KG1 (cell line): ENCODE data around the gene IRAK2.
"Not testable (repeated sequence)": the region's sequence is repeated elsewhere in the genome, so short reads cannot be mapped to it uniquely, and the experiment has no call there.

Experiments used
- DNase-seq: peaks from one replicate; lab custom pipeline; 2025; lab: John Stamatoyannopoulos, UW

IRAK2 gene

DNA sequence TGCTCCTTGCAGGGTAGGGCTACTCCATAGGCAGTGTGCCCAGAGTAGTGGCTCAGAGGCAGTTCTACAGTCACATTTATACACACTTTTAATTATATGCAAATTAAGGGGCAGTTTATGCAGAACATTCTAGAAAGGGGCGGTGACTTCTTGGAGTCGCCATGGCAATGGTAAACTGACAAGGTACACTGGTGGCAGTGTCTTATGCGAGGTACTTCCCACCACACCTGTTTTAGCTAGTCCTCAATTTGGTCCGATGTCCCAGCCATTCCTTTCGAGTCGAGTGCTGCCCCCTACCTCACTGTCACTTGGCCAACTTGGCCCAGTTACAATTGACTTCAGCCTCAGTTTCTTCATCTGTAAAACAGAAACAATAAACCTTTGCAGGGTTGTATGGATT is 3.8 kb upstream of the IRAK2 start:
- DNase-seq, result no peak

DNA sequence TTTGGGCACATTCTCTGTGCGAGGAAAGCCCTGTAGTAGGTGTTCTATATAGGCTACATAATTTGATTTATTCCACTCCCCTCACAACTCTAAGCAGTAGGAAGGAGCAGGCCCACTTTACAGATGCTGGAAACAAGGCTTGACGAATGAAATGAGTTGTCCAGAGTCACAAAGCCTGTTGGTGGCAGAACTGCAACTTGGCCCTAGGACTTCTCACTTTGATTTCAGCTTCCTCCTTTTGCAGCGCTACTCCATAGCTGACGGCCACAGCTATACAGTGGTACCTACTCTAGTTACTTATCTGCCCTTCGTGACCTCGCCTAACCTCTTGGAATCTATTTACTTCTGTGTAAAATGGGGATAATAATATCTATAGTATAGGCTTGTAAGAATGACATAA is 2.5 kb upstream of the IRAK2 start:
- no peak for DNase-seq

DNA sequence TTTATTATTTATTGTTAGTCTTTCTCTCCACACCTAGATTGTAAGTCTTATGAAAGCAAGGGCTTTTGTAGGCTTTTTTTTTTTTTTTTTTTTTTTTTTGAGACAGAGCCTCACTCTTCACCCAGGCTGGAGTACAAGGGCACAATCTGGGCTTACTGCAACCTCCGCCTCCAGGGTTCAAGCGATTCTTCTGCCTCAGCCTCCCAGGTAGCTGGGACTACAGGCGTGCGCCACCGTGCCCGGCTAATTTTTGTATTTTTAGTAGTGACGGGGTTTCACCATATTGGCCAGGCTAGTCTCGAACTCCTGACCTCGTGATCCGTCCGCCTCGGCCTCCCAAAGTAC is 546 bp upstream of the IRAK2 start:
- not testable (repeated sequence) for DNase-seq

DNA sequence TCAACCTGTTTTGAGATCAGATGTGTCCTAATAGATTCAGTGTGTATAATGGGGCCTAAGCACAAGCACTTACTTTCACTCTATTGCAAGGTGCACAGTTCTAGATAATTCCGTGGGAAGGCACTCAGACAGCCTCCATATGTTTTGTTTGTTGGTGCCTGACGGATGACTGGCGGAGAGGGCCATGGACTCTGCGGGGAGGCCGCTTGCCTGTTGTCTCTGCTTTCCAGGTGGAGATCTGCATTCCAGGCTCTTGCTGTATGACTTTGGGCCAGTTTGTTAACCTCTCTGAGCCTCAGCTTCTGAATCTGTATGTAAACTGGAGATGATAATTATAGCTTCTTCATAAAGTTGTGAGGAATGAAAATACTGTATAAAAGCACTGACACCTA is 1.5 kb downstream of the IRAK2 start:
- DNase-seq, result no peak

- DNase-seq, result no peak
These were observed 4.3 kb downstream of the IRAK2 start for GRCh38 chr3:10169000-10169496.

DNA sequence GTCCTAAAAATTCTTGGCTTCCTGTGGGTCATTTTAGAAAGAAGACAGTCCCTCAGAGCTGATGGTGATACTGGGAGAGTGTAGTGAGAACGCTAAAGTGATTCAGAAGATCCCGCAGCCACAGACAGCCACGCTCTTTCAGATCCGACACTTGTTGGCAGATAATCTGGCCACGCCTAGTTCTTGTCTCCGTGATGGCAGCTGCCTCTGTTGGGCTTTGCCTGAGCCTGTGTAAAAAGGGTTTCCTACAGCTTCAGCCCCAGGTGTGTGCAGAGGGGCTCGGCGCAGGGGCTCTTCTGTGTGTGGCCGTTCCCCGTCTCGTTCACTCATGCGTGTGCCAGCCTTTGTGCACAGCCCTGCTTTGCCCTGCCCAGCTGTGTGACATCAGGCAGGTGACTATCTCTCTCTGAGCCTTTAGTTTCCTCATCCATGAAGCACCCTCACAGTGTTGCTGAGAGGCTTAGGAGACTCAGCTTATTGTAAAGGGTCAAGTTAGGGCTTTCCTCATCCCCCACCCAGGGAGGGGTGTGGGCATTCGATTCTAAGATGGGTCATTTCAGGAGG is 6.3 kb downstream of the IRAK2 start:
- DNase-seq, result no peak

GRCh38 chr3:10173095-10173925 is 8.6 kb downstream of the IRAK2 start:
- DNase-seq, result no peak

- DNase-seq, result no peak
These were observed 9.3 kb downstream of the IRAK2 start for GRCh38 chr3:10173926-10174435.

GRCh38 chr3:10175334-10175733 is 10.6 kb downstream of the IRAK2 start:
- not testable (repeated sequence) for DNase-seq

DNA sequence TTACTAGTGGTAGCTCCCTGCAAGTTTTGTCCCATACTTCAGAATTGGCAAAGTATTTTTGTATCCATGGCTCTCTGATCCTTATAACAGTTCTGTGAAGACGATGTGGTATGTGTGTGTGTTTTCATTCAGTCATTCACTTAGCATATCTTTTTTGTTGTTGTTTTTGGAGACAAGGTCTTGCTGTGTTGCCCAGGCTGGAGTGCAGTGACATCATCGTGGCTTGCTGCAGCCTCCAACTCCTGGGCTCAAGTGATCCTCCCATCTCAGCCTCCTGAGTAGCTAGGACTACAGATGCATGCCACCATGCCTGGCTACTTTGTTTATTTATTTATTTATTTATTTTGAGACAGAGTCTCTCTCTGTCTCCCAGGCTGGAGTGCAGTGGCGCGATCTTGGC is 11.4 kb downstream of the IRAK2 start:
- DNase-seq, result not testable (repeated sequence)

DNA sequence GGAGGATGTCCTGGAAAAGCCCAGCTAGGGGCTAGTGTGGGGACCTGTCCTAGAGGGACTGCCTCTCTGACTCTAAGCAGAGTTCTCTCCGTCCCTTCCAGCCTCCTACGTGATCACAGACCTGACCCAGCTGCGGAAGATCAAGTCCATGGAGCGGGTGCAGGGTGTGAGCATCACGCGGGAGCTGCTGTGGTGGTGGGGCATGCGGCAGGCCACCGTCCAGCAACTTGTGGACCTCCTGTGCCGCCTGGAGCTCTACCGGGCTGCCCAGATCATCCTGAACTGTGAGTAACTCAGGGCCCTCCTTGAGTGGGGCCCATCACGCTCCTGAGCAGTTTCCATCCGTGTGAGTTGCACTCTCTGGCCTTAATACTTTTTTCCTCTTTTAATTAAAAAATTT is 13.0 kb downstream of the IRAK2 start:
- no peak for DNase-seq

DNA sequence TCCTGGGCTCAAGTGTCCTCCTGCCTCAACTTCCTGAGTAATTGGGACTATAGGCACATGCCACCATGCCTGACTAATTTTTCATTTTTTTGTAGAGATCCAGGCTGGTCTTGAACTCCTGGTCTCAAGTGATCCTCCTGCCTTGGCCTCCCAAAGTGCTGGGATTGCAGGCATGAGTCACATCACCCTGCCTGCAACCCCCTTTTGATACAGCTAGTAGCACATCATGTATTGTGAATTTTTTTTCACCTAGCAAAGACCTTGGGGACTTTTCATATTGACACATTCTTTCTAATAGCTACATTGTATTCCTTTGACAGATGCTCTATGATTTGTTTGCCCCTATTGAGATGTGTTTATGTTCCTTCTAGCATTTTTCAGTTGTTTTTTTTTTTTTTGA is 14.2 kb downstream of the IRAK2 start:
- no peak for DNase-seq

GRCh38 chr3:10180289-10180688 is 15.6 kb downstream of the IRAK2 start:
- DNase-seq, result no peak

- DNase-seq, result no peak
These were observed 16.1 kb downstream of the IRAK2 start for GRCh38 chr3:10180738-10181295.

DNA sequence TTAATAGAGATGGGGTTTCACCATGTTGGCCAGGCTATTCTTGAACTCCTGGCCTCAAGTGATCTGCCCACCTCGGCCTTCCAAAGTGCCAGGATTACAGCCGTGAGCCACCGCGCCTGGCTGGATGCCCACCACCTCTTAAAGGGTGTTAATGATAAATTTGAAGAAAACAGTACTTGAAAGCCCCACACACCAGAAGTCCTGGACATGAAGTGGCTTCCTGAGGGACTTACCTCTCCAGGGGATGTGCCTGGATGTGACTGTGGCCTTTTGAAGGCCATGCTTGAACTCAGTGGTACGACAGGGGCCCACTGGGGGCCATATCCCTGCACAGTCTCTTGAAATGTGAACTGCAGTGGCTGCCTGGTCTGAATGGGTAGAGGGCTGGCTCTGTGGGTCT is 18.2 kb downstream of the IRAK2 start:
- no peak for DNase-seq

DNA sequence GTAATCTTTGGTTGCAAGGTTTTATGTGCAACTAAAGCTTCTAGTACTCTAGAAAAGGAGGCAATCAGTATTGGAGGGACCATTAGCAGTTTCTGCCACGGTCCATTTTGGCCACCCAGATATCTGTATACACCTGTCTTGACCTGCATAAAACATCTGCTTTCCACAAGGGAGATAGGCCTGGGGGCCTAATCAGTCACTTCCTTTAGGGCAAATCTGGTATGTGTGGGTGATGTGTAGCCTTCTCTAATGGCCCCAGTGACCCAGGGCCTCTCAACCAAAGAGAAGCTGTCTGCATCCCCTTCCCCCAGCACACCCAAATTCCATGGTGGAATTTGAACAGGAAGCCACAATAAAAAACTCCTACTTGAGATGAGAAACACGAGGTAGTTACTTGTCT is 19.5 kb downstream of the IRAK2 start:
- DNase-seq, result no peak

DNA sequence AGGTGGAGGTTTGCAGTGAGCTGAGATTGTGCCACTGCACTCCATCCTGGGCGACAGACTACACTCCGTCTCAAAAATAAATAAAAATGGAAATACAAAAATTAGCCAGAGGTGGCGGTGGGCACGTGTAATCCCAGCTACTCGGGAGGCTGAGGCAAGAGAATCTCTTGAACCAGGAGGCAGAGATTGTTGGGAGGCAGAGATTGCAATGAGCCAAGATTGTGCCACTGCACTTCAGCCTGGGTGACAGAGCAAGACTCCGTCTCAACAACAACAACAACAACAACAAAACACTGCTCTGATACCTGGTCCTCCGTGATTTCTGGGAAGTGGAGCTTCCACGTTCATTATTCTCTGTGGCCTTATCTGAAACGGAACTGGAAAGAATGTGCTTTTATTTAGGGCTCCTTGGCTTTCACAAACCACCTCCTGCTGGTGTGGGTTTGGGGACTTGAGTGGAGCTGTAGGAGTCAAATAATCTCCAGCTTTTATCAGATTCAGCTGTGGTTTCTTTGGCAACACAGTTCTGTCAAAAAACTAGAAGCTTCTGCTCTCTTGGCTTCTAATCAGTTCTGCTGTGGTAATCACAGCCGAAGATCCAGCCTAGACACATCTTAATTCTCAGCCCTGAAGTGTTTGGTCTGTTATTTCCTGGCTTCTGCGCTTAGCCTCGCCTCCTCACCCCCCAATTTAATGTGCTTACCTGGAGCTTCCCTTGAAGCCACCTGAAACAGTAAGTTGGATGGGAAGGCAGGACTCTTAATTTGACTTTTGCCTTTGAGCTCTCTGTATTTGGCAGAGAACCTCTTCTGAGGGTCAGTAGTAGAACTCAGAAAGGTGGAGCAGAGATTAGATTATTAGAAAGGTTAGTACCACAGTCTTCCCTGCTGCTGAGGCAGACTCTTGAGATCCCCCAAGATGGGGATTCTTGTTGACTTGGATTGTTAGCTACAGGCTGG is 21.4 kb downstream of the IRAK2 start:
- no peak for DNase-seq

GRCh38 chr3:10187290-10187876 is 22.7 kb downstream of the IRAK2 start:
- DNase-seq, result no peak

GRCh38 chr3:10187944-10188343 is 23.2 kb downstream of the IRAK2 start:
- DNase-seq, result no peak

- no peak for DNase-seq
These were observed 24.3 kb downstream of the IRAK2 start for GRCh38 chr3:10188804-10189556.
